Measurements from ENCODE around the gene LRRN4CL. TPM values are rescaled to one million over a fixed set of nuclear protein-coding genes. Genes with fewer than 3 reads are reported as not detected.
"Not testable (repeated sequence)": the region's sequence is repeated elsewhere in the genome, so short reads cannot be mapped to it uniquely, and the experiment has no call there.

LRRN4CL gene
- total RNA-seq, 1 experiment from 2014 or later, result 1.7 TPM

GRCh38 chr11:62676698-62677097 lies 12.6 kb downstream of the LRRN4CL start:
- DNase-seq (ENCODE audit: low read depth), result no peak

GRCh38 chr11:62675415-62675814 lies 13.9 kb downstream of the LRRN4CL start:
- DNase-seq (ENCODE audit: low read depth), result not testable (repeated sequence)

GRCh38 chr11:62673196-62673525 lies 16.2 kb downstream of the LRRN4CL start:
- no peak for DNase-seq (ENCODE audit: low read depth)

GRCh38 chr11:62671608-62672389 lies 17.5 kb downstream of the LRRN4CL start, which contains the start of the genes LBHD1 and UQCC3:
TSS of gene LBHD1 (minus strand) at chr11:62672267. CDS start at chr11:62670031, 2,236 bp downstream.
TSS of gene UQCC3 (plus strand) at chr11:62671673. CDS start at chr11:62671746, 73 bp downstream.
- peak; percentile 84 for DNase-seq (ENCODE audit: low read depth)

GRCh38 chr11:62671236-62671607 lies 18.1 kb downstream of the LRRN4CL start:
- no peak for DNase-seq (ENCODE audit: low read depth)

GRCh38 chr11:62669420-62670161 lies 19.7 kb downstream of the LRRN4CL start:
- peak; percentile 32 for DNase-seq (ENCODE audit: low read depth)

- no peak for DNase-seq (ENCODE audit: low read depth)
Measured at GRCh38 chr11:62667460-62667859, 21.9 kb downstream of the LRRN4CL start.

GRCh38 chr11:62666259-62666926 lies 22.9 kb downstream of the LRRN4CL start:
- DNase-seq (ENCODE audit: low read depth), result no peak

- no peak for DNase-seq (ENCODE audit: low read depth)
Measured at GRCh38 chr11:62665599-62666258, 23.6 kb downstream of the LRRN4CL start.

- peak; percentile 89 for DNase-seq (ENCODE audit: low read depth)
Measured at GRCh38 chr11:62665075-62665598, 24.2 kb downstream of the LRRN4CL start, which contains the start of the genes C11orf98 and CSKMT. TSS of gene C11orf98 (minus strand) at chr11:62665210. CDS start at chr11:62665169, 41 bp downstream. TSS of gene CSKMT (plus strand) at chr11:62665312. CDS start at chr11:62665880, 568 bp downstream.

GRCh38 chr11:62664405-62665074 lies 24.8 kb downstream of the LRRN4CL start:
- peak; percentile 70 for DNase-seq (ENCODE audit: low read depth)

GRCh38 chr11:62656796-62657429 lies 32.4 kb downstream of the LRRN4CL start:
- no peak for DNase-seq (ENCODE audit: low read depth)

- no peak for DNase-seq (ENCODE audit: low read depth)
Measured at GRCh38 chr11:62654297-62654696, 35.0 kb downstream of the LRRN4CL start.

- DNase-seq (ENCODE audit: low read depth), result no peak
Measured at GRCh38 chr11:62652161-62653006, 36.9 kb downstream of the LRRN4CL start.

GRCh38 chr11:62650283-62650682 lies 39.0 kb downstream of the LRRN4CL start:
- not testable (repeated sequence) for DNase-seq (ENCODE audit: low read depth)

- DNase-seq (ENCODE audit: low read depth), result no peak
Measured at GRCh38 chr11:62649486-62649885, 39.8 kb downstream of the LRRN4CL start.

- DNase-seq (ENCODE audit: low read depth), result no peak
Measured at GRCh38 chr11:62648967-62649364, 40.4 kb downstream of the LRRN4CL start.

GRCh38 chr11:62648185-62648966 lies 41.0 kb downstream of the LRRN4CL start:
- DNase-seq (ENCODE audit: low read depth), result no peak

GRCh38 chr11:62647609-62648005 lies 41.7 kb downstream of the LRRN4CL start:
- DNase-seq (ENCODE audit: low read depth), result peak; percentile 32
